HCT116 (cell line): ENCODE results near the gene PIGL. TPM values are rescaled to one million over a fixed set of nuclear protein-coding genes. Genes with fewer than 3 reads are reported as not detected.
"Not testable (repeated sequence)": the region's sequence is repeated elsewhere in the genome, so short reads cannot be mapped to it uniquely, and the experiment has no call there.

Source experiments
- ATAC-seq: fragments of 200-7000 bp; cut with Tn5 transposase; 2 replicates; pipeline ENCODE4 v1.9.1; 2020; ENCODE audit warnings: mild to moderate bottlenecking, moderate library complexity
- BruUV-seq: library from RNA; stranded (reverse); fragments of 400-500 nt; replicated peaks from 2 replicates; lab custom pipeline; 2021; lab: Mats Ljungman, UMichigan
- CTCF ChIA-PET: fragments of 300-600 bp; sonication (Branson Sonifier 250); formaldehyde crosslinking; loops from one replicate; lab custom pipeline; 2021; ENCODE audit warnings: antibody characterized with exemption; lab: Charles Lee
- POLR2A ChIA-PET: fragments of 300-600, 350-600 bp; sonication (Branson Sonifier 250); formaldehyde crosslinking; loops from one replicate; lab custom pipeline; 2021; ENCODE audit warnings: antibody characterized with exemption; lab: Charles Lee
- RAD21 ChIA-PET, 2 experiments: fragments of 300-600 bp; sonication (Branson Sonifier 250); formaldehyde crosslinking; loops; one replicate each; lab custom pipeline; 2023; ENCODE audit warnings: low total read pairs in 2 of 2; ENCODE audit not compliant: uncharacterized antibody in 2 of 2, unreplicated experiment in 2 of 2, low non-redundant PET in 1 of 2; lab: Charles Lee
- DNase-seq: peaks from one replicate; pipeline ENCODE4 v3.0.0-alpha.2; 2010; ENCODE audit warnings: low read depth, low spot score
- H2AFZ ChIP-seq: fragments of 200-600 bp; shearing (Covaris generic), sonication (generic); 2 replicates; pipeline ENCODE4 v1.6.1; 2017; ENCODE audit warnings: low read depth, mixed run types, mixed read lengths, antibody characterized with exemption, low read length; ENCODE audit not compliant: poor library complexity, severe bottlenecking
- H3K27ac ChIP-seq: 2 replicates; pipeline ENCODE4 v1.5.1; 2012; ENCODE audit warnings: low read depth, low read length
- H3K27me3 ChIP-seq: fragments of 200-600 bp; sonication (generic); 2 replicates; pipeline ENCODE4 v1.6.1; 2016; ENCODE audit warnings: mixed run types, low read length, mixed read lengths; ENCODE audit not compliant: insufficient read depth
- H3K36me3 ChIP-seq, 2 experiments: fragments of 200-500 bp in 1 of 2; fragments of 200-600 bp in 1 of 2; sonication (Bioruptor generic) in 1 of 2; sonication (generic) in 1 of 2; 2 replicates each; pipeline versions ENCODE4 v1.5.1 to v1.6.1; 2014 to 2016; ENCODE audit warnings: low read length in 2 of 2, inconsistent platforms in 1 of 2, mixed read lengths in 1 of 2, mixed run types in 1 of 2; ENCODE audit not compliant: insufficient read depth in 2 of 2, control insufficient read depth in 1 of 2
- H3K4me1 ChIP-seq, 2 experiments: fragments of 200-600 bp in 1 of 2; sonication (generic) in 1 of 2; 2 replicates each; pipeline versions ENCODE4 v1.5.1 to v1.6.1; 2012 to 2017; ENCODE audit warnings: low read length in 2 of 2, inconsistent platforms in 1 of 2, mild to moderate bottlenecking in 1 of 2, mixed read lengths in 1 of 2, mixed run types in 1 of 2, moderate library complexity in 1 of 2; ENCODE audit not compliant: insufficient read depth in 2 of 2, control insufficient read depth in 1 of 2
- H3K4me2 ChIP-seq: fragments of 200-600 bp; sonication (generic); 2 replicates; pipeline ENCODE4 v1.6.1; 2017; ENCODE audit warnings: mixed run types, low read length, mixed read lengths
- H3K4me3 ChIP-seq, 2 experiments: fragments of 200-600 bp in 1 of 2; sonication (generic) in 1 of 2; replicated peaks in 1 of 2; 2 replicates each; pipeline ENCODE4 v1.5.1; 2011 to 2016; ENCODE audit warnings: low read length in 2 of 2, control low read depth in 1 of 2, low read depth in 1 of 2, mild to moderate bottlenecking in 1 of 2, mixed read lengths in 1 of 2, mixed run types in 1 of 2
- H3K79me2 ChIP-seq: fragments of 200-600 bp; sonication (generic); 2 replicates; pipeline ENCODE4 v1.6.1; 2017; ENCODE audit warnings: mild to moderate bottlenecking, mixed run types, low read length, moderate library complexity, mixed read lengths; ENCODE audit not compliant: insufficient read depth
- H3K9ac ChIP-seq: fragments of 200-600 bp; sonication (generic); 2 replicates; pipeline ENCODE4 v1.6.1; 2016; ENCODE audit warnings: low read length, mixed read lengths
- H3K9me2 ChIP-seq: fragments of 200-600 bp; sonication (generic), shearing (Covaris generic); 2 replicates; pipeline ENCODE4 v1.6.1; 2017; ENCODE audit warnings: mixed run types, mild to moderate bottlenecking, moderate library complexity; ENCODE audit not compliant: insufficient read depth
- H3K9me3 ChIP-seq, 2 experiments: fragments of 200-500 bp in 1 of 2; fragments of 200-600 bp in 1 of 2; sonication (Bioruptor generic) in 1 of 2; sonication (generic) in 1 of 2; 2 replicates each; pipeline ENCODE4 v1.6.1; 2014 to 2017; ENCODE audit warnings: low read length in 2 of 2, mixed read lengths in 2 of 2, inconsistent platforms in 1 of 2, low read depth in 1 of 2, mild to moderate bottlenecking in 1 of 2, mixed run types in 1 of 2, moderate library complexity in 1 of 2; ENCODE audit not compliant: control insufficient read depth in 1 of 2, insufficient read depth in 1 of 2
- H4K20me1 ChIP-seq: fragments of 200-600 bp; sonication (generic), shearing (Covaris generic); 2 replicates; pipeline ENCODE4 v1.6.1; 2017; ENCODE audit warnings: mixed run types, mild to moderate bottlenecking, moderate library complexity; ENCODE audit not compliant: insufficient read depth
- POLR2A ChIP-seq: IDR thresholded peaks from 2 replicates; pipeline ENCODE4 v1.7.0; 2011; ENCODE audit warnings: borderline replicate concordance; ENCODE audit not compliant: insufficient read depth, insufficient read length; ENCODE audit errors: extremely low read depth
- SIN3A ChIP-seq: IDR thresholded peaks from 2 replicates; pipeline ENCODE4 v1.6.1; 2012; ENCODE audit warnings: low read depth
- ZNF274 ChIP-seq: fragments of 200-500 bp; sonication (Bioruptor generic); IDR thresholded peaks from 2 replicates; pipeline ENCODE4 v1.6.1; 2014; ENCODE audit warnings: mild to moderate bottlenecking, low read depth, low read length, inconsistent platforms
- intact Hi-C: fragments of 100-400 bp; cut with micrococcal nuclease; formaldehyde crosslinking; loops from 2 replicates; pipeline ENCODE4 v1.10.0; 2022
- total RNA-seq: library from RNA; stranded (reverse); gene quantifications from one replicate; pipeline ENCODE4 v1.2.1, GENCODE V29; 2021; ENCODE audit not compliant: unreplicated experiment

Gene PIGL
- total RNA-seq, 1 experiment from 2014 or later: 36.8 TPM

- Histone ChIP-seq H3K27me3 (no peaks in the 10 kb centered on the region), H2AFZ (no peak overlapping the region), H3K4me1 (peaks cover 0 to 6% of the 10 kb centered on the region in 2 experiments; a peak in 1 of 4 replicates), H3K36me3 (no peaks in the 10 kb centered on the region), H3K4me3 (no peak overlapping the region), H3K9me3 (no peaks in the 10 kb centered on the region), H3K4me2 (no peak overlapping the region), H3K9ac (no peak overlapping the region), H3K27ac (no peak overlapping the region), H3K79me2 (peaks cover 84% of the 10 kb centered on the region), H3K9me2 (no peaks in the 10 kb centered on the region), H4K20me1 (peaks cover 9% of the 10 kb centered on the region; the same call in 1 of the 2 replicates)
- BruUV-seq: no TSS peak
- intact Hi-C loops: no loop called here
- no peak for DNase-seq
- TF ChIP-seq ZNF274 (no peak), POLR2A (no peak), SIN3A (no peak)
- ChIA-PET CTCF (no interaction called here), RAD21 (no interaction called here), POLR2A (no interaction called here)
- ATAC-seq: no peak
Measured at GRCh38 chr17:16191604-16192003, 25.4 kb upstream of the PIGL start.

- CTCF ChIA-PET, ATAC-seq: not testable (repeated sequence)
- POLR2A ChIA-PET: interaction anchor here (0.9 kb wide), 1 partner anchor 186 kb away, joined by 3 read pairs; the partner anchor contains the start of gene UBB
Measured at GRCh38 chr17:16194307-16194835, 22.6 kb upstream of the PIGL start.

More at GRCh38 chr17:16194307-16194835, 22.6 kb upstream of the PIGL start:
- H3K27ac ChIP-seq, H3K9me2 ChIP-seq, BruUV-seq, DNase-seq, H3K36me3 ChIP-seq, H3K9ac ChIP-seq, H2AFZ ChIP-seq, intact Hi-C loops, H3K9me3 ChIP-seq, H3K27me3 ChIP-seq, H3K4me1 ChIP-seq, RAD21 ChIA-PET, H3K4me3 ChIP-seq, H3K4me2 ChIP-seq: not testable (repeated sequence)
- Histone ChIP-seq H3K79me2 (peaks cover 77% of the 10 kb centered on the region), H4K20me1 (peaks cover 12% of the 10 kb centered on the region; the same call in 1 of the 2 replicates)
